Stimulated activated effector memory CD8-positive, alpha-beta T cell treated with anti-CD3 and anti-CD28 coated beads, Interleukin-12 subunit alpha, Interleukin-12 subunit beta, amount 100 ng/mL, for 72 hours (primary cell): ENCODE data around the gene ASPHD2.

ENCODE experiments used
- ATAC-seq: fragments of 150-1000 bp; cut with Tn5 transposase; 2 replicates; pipeline ENCODE4 v1.10.0; 2021
- DNase-seq, 2 donors: peaks; one replicate each; pipeline ENCODE4 v3.0.0; 2021 to 2022; ENCODE audit warnings: low spot score in 2 of 2
- H3K27ac Mint-ChIP-seq: one replicate; pipeline ENCODE4 v1.8.0; 2022; ENCODE audit warnings: mild to moderate bottlenecking, mixed read lengths
- H3K36me3 Mint-ChIP-seq: one replicate; pipeline ENCODE4 v1.8.0; 2022; ENCODE audit warnings: mild to moderate bottlenecking, mixed read lengths
- H3K4me1 Mint-ChIP-seq: one replicate; pipeline ENCODE4 v1.8.0; 2022; ENCODE audit warnings: mixed read lengths
- H3K4me3 Mint-ChIP-seq: one replicate; pipeline ENCODE4 v1.8.0; 2022; ENCODE audit warnings: mild to moderate bottlenecking, mixed read lengths
- H3K9me3 Mint-ChIP-seq: one replicate; pipeline ENCODE4 v1.8.0; 2022; ENCODE audit warnings: mixed read lengths

Gene ASPHD2

DNA sequence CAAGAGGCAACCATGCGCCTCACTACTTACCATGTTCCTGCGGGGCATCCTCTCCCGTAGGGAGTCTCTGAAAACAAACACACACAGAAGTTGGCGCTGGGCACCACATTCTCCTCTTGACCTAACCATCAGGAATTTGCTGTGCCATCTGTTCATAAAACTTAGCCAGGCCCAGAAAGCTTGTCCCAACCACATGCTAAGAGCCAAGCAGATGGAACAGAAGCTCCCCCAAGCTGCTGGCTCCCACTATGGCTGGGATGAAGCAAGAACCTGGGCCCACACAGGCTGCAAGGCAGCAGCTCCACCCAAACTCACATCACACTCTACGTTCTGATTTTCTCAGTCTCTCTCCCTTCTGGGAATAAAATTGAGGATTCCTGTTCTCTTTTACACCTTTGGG, 37.1 kb downstream of the ASPHD2 start:
- no peak for ATAC-seq

GRCh38 chr22:26470807-26471206, 41.7 kb downstream of the ASPHD2 start:
- H3K4me1 Mint-ChIP-seq = no peaks in the 10 kb centered on the region
- peaks cover 96% of the 10 kb centered on the region for H3K36me3 Mint-ChIP-seq
- H3K4me3 Mint-ChIP-seq = no peak overlapping the region
- no peaks in the 10 kb centered on the region for H3K9me3 Mint-ChIP-seq
- no peak overlapping the region for H3K27ac Mint-ChIP-seq
- no peak for ATAC-seq
- DNase-seq = no peak

More for the DNA sequence above, 37.1 kb downstream of the ASPHD2 start:
- Mint-ChIP-seq H3K27ac (peak overlapping the region; percentile 35), H3K36me3 (peaks cover 87% of the 10 kb centered on the region), H3K4me1 (no peaks in the 10 kb centered on the region), H3K9me3 (no peaks in the 10 kb centered on the region), H3K4me3 (no peak overlapping the region)
- DNase-seq = no peak

DNA sequence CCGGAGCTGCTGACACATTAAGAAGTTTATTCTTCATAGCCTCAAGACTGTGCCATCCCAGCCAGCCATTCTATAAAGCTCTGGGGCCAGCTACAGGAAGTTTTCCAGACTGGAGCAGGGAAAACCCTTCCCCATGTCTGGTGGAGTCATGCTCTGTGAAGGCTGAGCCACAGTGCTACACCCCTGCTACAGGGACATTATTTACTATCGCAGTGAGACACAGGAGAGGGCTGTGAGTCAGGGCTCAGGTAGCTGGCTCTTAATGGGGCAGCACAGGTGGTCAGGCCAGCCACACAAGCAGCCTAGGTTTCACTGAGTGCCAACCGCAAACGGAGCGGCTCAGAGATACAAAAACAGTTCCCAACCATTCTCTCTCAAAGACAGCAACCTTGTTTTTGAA, 42.5 kb downstream of the ASPHD2 start:
- DNase-seq = no peak
- Mint-ChIP-seq H3K36me3 (peaks cover 96% of the 10 kb centered on the region), H3K9me3 (no peaks in the 10 kb centered on the region), H3K4me3 (no peak overlapping the region), H3K4me1 (peaks cover 2% of the 10 kb centered on the region), H3K27ac (no peak overlapping the region)
- ATAC-seq = no peak

GRCh38 chr22:26474682-26475081, 45.6 kb downstream of the ASPHD2 start:
- Mint-ChIP-seq H3K9me3 (no peaks in the 10 kb centered on the region), H3K4me1 (peaks cover 29% of the 10 kb centered on the region), H3K27ac (no peak overlapping the region), H3K36me3 (peaks cover 91% of the 10 kb centered on the region), H3K4me3 (no peak overlapping the region)
- ATAC-seq (no peak), DNase-seq (no peak)

DNA sequence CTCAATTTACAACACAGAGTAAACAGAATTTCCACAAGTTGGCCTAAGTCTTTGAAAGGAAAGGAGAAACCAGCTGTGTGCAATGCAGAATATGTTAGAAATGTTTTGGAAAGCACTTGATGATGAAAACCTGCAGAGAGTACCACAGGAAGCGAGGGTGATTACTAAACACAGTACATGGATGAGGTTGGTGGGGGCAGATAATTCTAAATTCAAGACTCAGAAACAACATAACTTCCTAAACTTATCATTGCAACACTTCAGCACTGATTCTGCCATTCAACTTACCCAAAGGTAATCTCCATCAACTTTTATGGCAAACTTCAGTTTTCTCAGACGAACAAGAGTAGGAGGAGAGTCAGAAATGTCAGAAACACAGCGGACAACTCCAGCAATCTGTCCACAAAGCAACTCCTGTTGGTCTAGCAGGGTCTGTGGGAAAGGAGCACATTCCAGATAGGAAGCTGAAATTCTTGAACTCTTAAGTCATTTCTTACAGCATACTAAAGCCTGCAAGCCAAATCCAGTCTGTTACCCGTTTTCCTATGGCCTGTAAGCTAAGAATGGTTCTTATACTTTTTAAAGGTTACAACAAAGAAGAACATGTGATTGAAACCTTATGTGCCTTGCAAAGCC, 47.8 kb downstream of the ASPHD2 start:
- no peaks in the 10 kb centered on the region for H3K9me3 Mint-ChIP-seq
- ATAC-seq (peak; percentile 66), DNase-seq (no peak)
- peaks cover 77% of the 10 kb centered on the region for H3K36me3 Mint-ChIP-seq
- H3K4me1 Mint-ChIP-seq = peaks cover 49% of the 10 kb centered on the region
- H3K4me3 Mint-ChIP-seq = no peak overlapping the region
- peak overlapping the region; percentile 8 for H3K27ac Mint-ChIP-seq

DNA sequence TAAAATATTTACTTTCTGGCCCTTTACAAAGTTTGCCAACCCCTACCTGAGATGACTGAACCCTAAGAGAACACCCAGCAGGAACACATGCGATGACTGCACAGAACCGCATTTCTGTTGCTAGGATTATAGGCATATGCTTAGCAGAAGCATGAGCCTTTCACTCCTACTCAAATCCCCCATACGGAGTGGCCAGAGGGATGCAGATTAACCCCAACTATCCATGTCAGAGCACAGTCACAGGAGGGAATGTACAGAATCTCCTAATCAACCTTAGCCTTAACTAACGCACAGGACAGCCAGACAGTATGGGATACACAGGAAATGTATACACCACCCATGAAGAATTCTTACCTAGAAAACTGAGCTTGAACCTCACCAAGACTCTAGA, 48.3 kb downstream of the ASPHD2 start:
- H3K9me3 Mint-ChIP-seq = no peaks in the 10 kb centered on the region
- peak overlapping the region; percentile 8 for H3K27ac Mint-ChIP-seq
- ATAC-seq = peak; percentile 47
- peaks cover 73% of the 10 kb centered on the region for H3K36me3 Mint-ChIP-seq
- DNase-seq = no peak
- peak overlapping the region; percentile 36 for H3K4me3 Mint-ChIP-seq
- H3K4me1 Mint-ChIP-seq = peaks cover 54% of the 10 kb centered on the region

- Mint-ChIP-seq H3K4me1 (peaks cover 66% of the 10 kb centered on the region), H3K36me3 (peaks cover 72% of the 10 kb centered on the region), H3K27ac (peak overlapping the region; percentile 41), H3K9me3 (no peaks in the 10 kb centered on the region), H3K4me3 (peak overlapping the region; percentile 96)
- no peak for ATAC-seq
- DNase-seq = no peak
These were observed 50.2 kb downstream of the ASPHD2 start for GRCh38 chr22:26479043-26479791.

DNA sequence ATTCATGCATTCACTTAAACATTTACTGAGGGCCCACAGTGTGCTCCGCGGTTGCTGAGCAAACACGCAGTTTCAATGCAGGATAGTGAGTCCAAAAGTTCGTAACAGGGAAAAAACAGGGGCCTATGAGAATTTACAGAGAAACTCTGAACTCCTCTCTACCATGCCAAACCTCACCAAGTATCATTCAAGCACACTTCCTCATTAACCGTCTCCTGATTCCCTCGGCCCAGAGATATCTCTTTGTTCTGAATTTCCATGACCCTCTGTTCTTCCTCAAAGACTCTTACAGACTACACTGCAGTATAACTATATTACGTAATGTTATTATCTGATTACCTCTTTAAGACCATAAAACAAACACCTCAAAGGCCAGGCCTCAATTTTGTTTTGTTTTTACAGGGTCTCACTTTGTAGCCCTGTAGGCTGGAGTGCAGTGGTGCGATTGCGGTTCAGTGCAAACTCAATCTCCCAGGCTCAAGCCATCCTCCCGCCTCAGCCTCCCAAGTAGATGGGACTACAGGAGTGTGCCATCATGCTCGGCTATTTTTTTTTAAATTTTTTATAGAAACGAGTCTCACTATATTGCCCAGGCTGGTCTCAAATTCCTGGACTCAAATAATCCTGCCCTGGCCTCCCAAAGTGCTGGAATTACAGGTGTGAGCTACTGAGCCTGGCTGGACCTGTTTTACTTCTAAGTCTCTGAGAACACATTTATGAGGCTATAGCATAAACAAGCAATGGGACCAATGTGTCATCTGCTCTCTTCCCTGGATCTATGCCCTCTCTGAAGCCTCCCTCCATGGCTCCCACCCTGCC, 50.9 kb downstream of the ASPHD2 start:
- ATAC-seq = no peak
- peak overlapping the region; percentile 96 for H3K4me3 Mint-ChIP-seq
- H3K27ac Mint-ChIP-seq = peak overlapping the region; percentile 41
- H3K9me3 Mint-ChIP-seq = no peaks in the 10 kb centered on the region
- H3K4me1 Mint-ChIP-seq = peaks cover 72% of the 10 kb centered on the region
- DNase-seq = no peak
- peaks cover 67% of the 10 kb centered on the region for H3K36me3 Mint-ChIP-seq

- peaks cover 61% of the 10 kb centered on the region for H3K36me3 Mint-ChIP-seq
These were observed 51.5 kb downstream of the ASPHD2 start for GRCh38 chr22:26480611-26480932.

GRCh38 chr22:26481112-26481693, 52.1 kb downstream of the ASPHD2 start:
- H3K36me3 Mint-ChIP-seq = peaks cover 55% of the 10 kb centered on the region
- ATAC-seq = no peak
- peak overlapping the region; percentile 98 for H3K27ac Mint-ChIP-seq
- H3K4me3 Mint-ChIP-seq = peak overlapping the region; percentile 96
- peaks cover 84% of the 10 kb centered on the region for H3K4me1 Mint-ChIP-seq
- no peaks in the 10 kb centered on the region for H3K9me3 Mint-ChIP-seq
- DNase-seq = no peak

More at GRCh38 chr22:26480611-26480932, 51.5 kb downstream of the ASPHD2 start:
- peak overlapping the region; percentile 96 for H3K4me3 Mint-ChIP-seq
- ATAC-seq (no peak), DNase-seq (no peak)
- H3K27ac Mint-ChIP-seq = no peak overlapping the region
- H3K4me1 Mint-ChIP-seq = peaks cover 78% of the 10 kb centered on the region
- H3K9me3 Mint-ChIP-seq = no peaks in the 10 kb centered on the region

GRCh38 chr22:26481694-26482093, 52.6 kb downstream of the ASPHD2 start:
- H3K4me3 Mint-ChIP-seq = peak overlapping the region; percentile 96
- peaks cover 84% of the 10 kb centered on the region for H3K4me1 Mint-ChIP-seq
- peak overlapping the region; percentile 98 for H3K27ac Mint-ChIP-seq
- DNase-seq = no peak
- H3K36me3 Mint-ChIP-seq = peaks cover 54% of the 10 kb centered on the region
- H3K9me3 Mint-ChIP-seq = no peaks in the 10 kb centered on the region
- ATAC-seq = no peak

DNA sequence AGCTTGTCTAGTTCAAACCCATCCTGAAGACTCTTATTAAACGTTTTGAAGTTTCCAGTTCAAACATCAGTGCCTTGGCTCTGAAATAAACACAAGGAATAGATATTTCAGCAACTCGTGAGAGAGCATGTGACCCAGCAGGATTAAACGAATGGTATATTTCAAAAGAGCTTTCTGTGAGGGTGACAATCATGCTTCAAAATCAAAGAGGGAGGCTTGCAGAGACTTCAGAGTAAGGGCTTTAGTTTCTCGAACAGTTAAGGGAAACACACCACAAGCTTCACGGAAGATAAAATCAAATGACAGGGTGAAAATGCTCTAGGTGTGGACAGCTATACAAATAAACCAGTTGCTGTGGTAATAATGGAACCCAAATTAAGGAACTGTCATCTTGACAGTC, 53.1 kb downstream of the ASPHD2 start:
- no peaks in the 10 kb centered on the region for H3K9me3 Mint-ChIP-seq

GRCh38 chr22:26483043-26483438, 54.0 kb downstream of the ASPHD2 start:
- Mint-ChIP-seq H3K27ac (peak overlapping the region; percentile 98), H3K36me3 (peaks cover 57% of the 10 kb centered on the region), H3K9me3 (no peaks in the 10 kb centered on the region), H3K4me3 (peak overlapping the region; percentile 96), H3K4me1 (peaks cover 70% of the 10 kb centered on the region)
- ATAC-seq = no peak
- DNase-seq = no peak

More for the DNA sequence above, 53.1 kb downstream of the ASPHD2 start:
- Mint-ChIP-seq H3K4me3 (peak overlapping the region; percentile 96), H3K36me3 (peaks cover 54% of the 10 kb centered on the region), H3K4me1 (peaks cover 79% of the 10 kb centered on the region), H3K27ac (peak overlapping the region; percentile 98)
- ATAC-seq (no peak), DNase-seq (no peak)

GRCh38 chr22:26483439-26484359, 54.6 kb downstream of the ASPHD2 start, which contains the start of the genes HPS4 and SRRD:
Gene HPS4, minus strand, starts transcription at chr22:26483783. Its CDS starts 2,021 bp downstream, at chr22:26481762.
Gene SRRD, plus strand, starts transcription at chr22:26483877. Its CDS starts 14 bp downstream, at chr22:26483891.
- peaks cover 57% of the 10 kb centered on the region for H3K36me3 Mint-ChIP-seq
- peak within 1 kb of the TSS; percentile 98 for H3K27ac Mint-ChIP-seq
- H3K9me3 Mint-ChIP-seq = no peaks in the 10 kb centered on the region
- peaks cover 68% of the 10 kb centered on the region for H3K4me1 Mint-ChIP-seq
- DNase-seq = peak; percentile 95 to 97
- ATAC-seq = peak; percentile 89
- peak within 1 kb of the TSS; percentile 96 for H3K4me3 Mint-ChIP-seq
